Endothelial cell of coronary artery (primary cell): ENCODE data around the gene CA6. TPM values are rescaled to one million over a fixed set of nuclear protein-coding genes. Genes with fewer than 3 reads are reported as not detected.

Experiments used
- total RNA-seq: library from RNA; depleted of rRNA; stranded (reverse); fragments of >200 nt; gene quantifications from 2 replicates; pipeline ENCODE4 v1.2.3, GENCODE V29; 2014

The CA6 gene
- not detected in 2 replicates for total RNA-seq

GRCh38 chr1:8945568-8945967 is at the start of gene CA6:
Gene CA6 (plus strand): TSS chr1:8945868. CDS start chr1:8945887, 19 bp downstream.

Other genes with a start within 250 kb of the CA6 start
- 39.5 and 49.9 TPM in 2 replicates for gene RERE, start 128.2 kb upstream of the CA6 start, total RNA-seq
- 2,016 and 2,782 TPM in 2 replicates for gene ENO1, start 67.2 kb upstream of the CA6 start, total RNA-seq
- gene SLC2A7, start 80.6 kb downstream of the CA6 start, total RNA-seq: not detected in 2 replicates
- gene SLC2A5, start 123.8 kb downstream of the CA6 start, total RNA-seq: under 0.01 TPM in 2 replicates
- 3.4 and 3.6 TPM in 2 replicates for gene GPR157, start 183.2 kb downstream of the CA6 start, total RNA-seq